GM19043 (cell line): Measurements from ENCODE around the gene CENPI.
"Not testable (repeated sequence)": the region's sequence is repeated elsewhere in the genome, so short reads cannot be mapped to it uniquely, and the experiment has no call there.

Experiments
- ATAC-seq: cut with Tn5 transposase; IDR thresholded peaks from one replicate; pipeline ENCODE4 v1.9.1; 2021; ENCODE audit warnings: low read depth; ENCODE audit not compliant: unreplicated experiment

CENPI gene

GRCh38 chrX:101097546-101098453 is at the start of gene CENPI:
Gene CENPI (plus strand): TSS chrX:101098204. CDS start chrX:101101071, 2,867 bp downstream.
- peak; percentile 99 for ATAC-seq

- peak; percentile 6 for ATAC-seq
These were observed 46.9 kb upstream of the CENPI start for GRCh38 chrX:101051153-101051548.

GRCh38 chrX:101051549-101052302 is 46.3 kb upstream of the CENPI start, which contains the start of gene TRMT2B:
Gene TRMT2B (minus strand): TSS chrX:101052111. CDS start chrX:101042289, 9,822 bp downstream.
- ATAC-seq = peak; percentile 88

GRCh38 chrX:101056551-101056950 is 41.5 kb upstream of the CENPI start:
- ATAC-seq = not testable (repeated sequence)

- peak; percentile 92 for ATAC-seq
These were observed 40.8 kb upstream of the CENPI start for GRCh38 chrX:101057093-101057714.

GRCh38 chrX:101062176-101062575 is 35.8 kb upstream of the CENPI start:
- no peak for ATAC-seq

GRCh38 chrX:101071582-101071981 is 26.4 kb upstream of the CENPI start:
- no peak for ATAC-seq

GRCh38 chrX:101078716-101079598 is 19.0 kb upstream of the CENPI start, which contains the start of gene TMEM35A:
Gene TMEM35A (plus strand): TSS chrX:101078879. CDS start chrX:101079003, 124 bp downstream.
- ATAC-seq = no peak

GRCh38 chrX:101079736-101080270 is 18.2 kb upstream of the CENPI start:
- no peak for ATAC-seq

- ATAC-seq = no peak
These were observed 17.5 kb upstream of the CENPI start for GRCh38 chrX:101080326-101081124.

GRCh38 chrX:101081231-101081630 is 16.8 kb upstream of the CENPI start:
- ATAC-seq = no peak

- no peak for ATAC-seq
These were observed 6.2 kb upstream of the CENPI start for GRCh38 chrX:101091817-101092216.

GRCh38 chrX:101108284-101108683 is 10.3 kb downstream of the CENPI start:
- no peak for ATAC-seq

GRCh38 chrX:101117701-101118100 is 19.7 kb downstream of the CENPI start:
- no peak for ATAC-seq

GRCh38 chrX:101136235-101136634 is 38.2 kb downstream of the CENPI start:
- no peak for ATAC-seq
